DOHH2 (cell line): Measurements from ENCODE around the gene ABCA2.

Experiments
- H3F3A ChIP-seq: fragments of 200-600 bp; sonication (generic), shearing (Covaris generic); 2 replicates; pipeline ENCODE4 v1.6.0; 2016; ENCODE audit warnings: antibody characterized with exemption, mild to moderate bottlenecking; ENCODE audit not compliant: control insufficient read depth, insufficient read depth
- H3K27ac ChIP-seq: fragments of 200-600 bp; sonication (generic); 2 replicates; pipeline ENCODE4 v1.5.1; 2014; ENCODE audit warnings: low read depth, mild to moderate bottlenecking, low read length, moderate library complexity
- H3K27me3 ChIP-seq: fragments of 200-600 bp; sonication (generic); 2 replicates; pipeline ENCODE4 v1.6.1; 2014; ENCODE audit warnings: mild to moderate bottlenecking, low read length, mixed read lengths; ENCODE audit not compliant: control insufficient read depth
- H3K36me3 ChIP-seq: fragments of 200-600 bp; sonication (generic); 2 replicates; pipeline ENCODE4 v1.6.1; 2014; ENCODE audit warnings: mild to moderate bottlenecking, low read length, moderate library complexity, mixed read lengths; ENCODE audit not compliant: control insufficient read depth
- H3K4me1 ChIP-seq: fragments of 200-600 bp; sonication (generic); 2 replicates; pipeline ENCODE4 v1.6.1; 2014; ENCODE audit warnings: mild to moderate bottlenecking, low read length, mixed read lengths; ENCODE audit not compliant: control insufficient read depth
- H3K4me2 ChIP-seq: fragments of 200-600 bp; sonication (generic); 2 replicates; pipeline ENCODE4 v1.6.0; 2014; ENCODE audit warnings: mild to moderate bottlenecking, low read length, moderate library complexity
- H3K4me3 ChIP-seq: fragments of 200-600 bp; sonication (generic); 2 replicates; pipeline ENCODE4 v1.5.1; 2014; ENCODE audit warnings: mild to moderate bottlenecking, low read length, mixed read lengths
- H3K79me2 ChIP-seq: fragments of 200-600 bp; sonication (generic); 2 replicates; pipeline ENCODE4 v1.6.1; 2014; ENCODE audit warnings: mild to moderate bottlenecking, low read length, mixed read lengths; ENCODE audit not compliant: control insufficient read depth
- H3K9me2 ChIP-seq: fragments of 200-600 bp; sonication (generic); replicated peaks from 2 replicates; pipeline ENCODE4 v1.6.1; 2014; ENCODE audit warnings: mild to moderate bottlenecking, low read length, mixed read lengths; ENCODE audit not compliant: control insufficient read depth
- H3K9me3 ChIP-seq: fragments of 200-600 bp; sonication (generic); 2 replicates; pipeline ENCODE4 v1.6.1; 2014; ENCODE audit warnings: antibody characterized with exemption, low read length, mixed read lengths; ENCODE audit not compliant: control insufficient read depth, insufficient read depth
- H4K20me1 ChIP-seq: fragments of 200-600 bp; sonication (generic); 2 replicates; pipeline ENCODE4 v1.6.0; 2014; ENCODE audit warnings: low read depth, mild to moderate bottlenecking, antibody characterized with exemption, low read length, moderate library complexity; ENCODE audit not compliant: control insufficient read depth, insufficient read depth
- CTCF ChIP-seq: fragments of 200-600 bp; sonication (generic); IDR thresholded peaks from one replicate; pipeline ENCODE4 v1.5.1; 2014; ENCODE audit warnings: antibody characterized with exemption, mild to moderate bottlenecking, low read depth, low read length; ENCODE audit not compliant: poor library complexity, severe bottlenecking
- EZH2phosphoT487 ChIP-seq: fragments of 200-600 bp; sonication (generic); IDR thresholded peaks from 2 replicates; pipeline ENCODE4 v1.6.1; 2017; ENCODE audit warnings: borderline replicate concordance, mild to moderate bottlenecking, antibody characterized with exemption, low read length, moderate library complexity, mixed read lengths

Gene ABCA2

GRCh38 chr9:136960938-136961275, 67.1 kb downstream of the ABCA2 start:
- H3K4me1 ChIP-seq, result peaks cover 8% of the 10 kb centered on the region
- no peaks in the 10 kb centered on the region for H3K27me3 ChIP-seq
- no peaks in the 10 kb centered on the region for H3K36me3 ChIP-seq
- no peak for TF ChIP-seq EZH2phosphoT487
- TF ChIP-seq CTCF, result no peak
- H3K4me3 ChIP-seq, result no peak overlapping the region
- H3K9me3 ChIP-seq, result no peaks in the 10 kb centered on the region
- no peaks in the 10 kb centered on the region for H3K9me2 ChIP-seq
- H4K20me1 ChIP-seq, result no peaks in the 10 kb centered on the region
- no peak overlapping the region for H3K27ac ChIP-seq
- H3K79me2 ChIP-seq, result no peaks in the 10 kb centered on the region
- H3K4me2 ChIP-seq, result no peak overlapping the region
- H3F3A ChIP-seq, result no peaks in the 10 kb centered on the region

GRCh38 chr9:136960212-136960937, 67.7 kb downstream of the ABCA2 start:
- H3K4me2 ChIP-seq, result no peak overlapping the region
- H3K4me3 ChIP-seq, result no peak overlapping the region
- H4K20me1 ChIP-seq, result no peaks in the 10 kb centered on the region
- TF ChIP-seq EZH2phosphoT487, result no peak
- no peak for TF ChIP-seq CTCF
- no peaks in the 10 kb centered on the region for H3K9me2 ChIP-seq
- no peaks in the 10 kb centered on the region for H3K9me3 ChIP-seq
- no peaks in the 10 kb centered on the region for H3F3A ChIP-seq
- H3K4me1 ChIP-seq, result peaks cover 3% of the 10 kb centered on the region
- no peak overlapping the region for H3K27ac ChIP-seq
- H3K79me2 ChIP-seq, result no peaks in the 10 kb centered on the region
- no peaks in the 10 kb centered on the region for H3K36me3 ChIP-seq
- H3K27me3 ChIP-seq, result no peaks in the 10 kb centered on the region

GRCh38 chr9:136958898-136959850, 68.9 kb downstream of the ABCA2 start:
- Histone ChIP-seq H3K27me3 (no peaks in the 10 kb centered on the region), H3K9me2 (no peaks in the 10 kb centered on the region), H3K4me2 (no peak overlapping the region), H3K27ac (no peak overlapping the region), H4K20me1 (no peaks in the 10 kb centered on the region), H3K36me3 (no peaks in the 10 kb centered on the region), H3K4me3 (no peak overlapping the region), H3K4me1 (no peaks in the 10 kb centered on the region), H3K79me2 (no peaks in the 10 kb centered on the region), H3F3A (no peaks in the 10 kb centered on the region), H3K9me3 (no peaks in the 10 kb centered on the region)
- TF ChIP-seq CTCF, result no peak
- no peak for TF ChIP-seq EZH2phosphoT487
